ENCODE results near the gene FAM193B.

FAM193B gene

DNA sequence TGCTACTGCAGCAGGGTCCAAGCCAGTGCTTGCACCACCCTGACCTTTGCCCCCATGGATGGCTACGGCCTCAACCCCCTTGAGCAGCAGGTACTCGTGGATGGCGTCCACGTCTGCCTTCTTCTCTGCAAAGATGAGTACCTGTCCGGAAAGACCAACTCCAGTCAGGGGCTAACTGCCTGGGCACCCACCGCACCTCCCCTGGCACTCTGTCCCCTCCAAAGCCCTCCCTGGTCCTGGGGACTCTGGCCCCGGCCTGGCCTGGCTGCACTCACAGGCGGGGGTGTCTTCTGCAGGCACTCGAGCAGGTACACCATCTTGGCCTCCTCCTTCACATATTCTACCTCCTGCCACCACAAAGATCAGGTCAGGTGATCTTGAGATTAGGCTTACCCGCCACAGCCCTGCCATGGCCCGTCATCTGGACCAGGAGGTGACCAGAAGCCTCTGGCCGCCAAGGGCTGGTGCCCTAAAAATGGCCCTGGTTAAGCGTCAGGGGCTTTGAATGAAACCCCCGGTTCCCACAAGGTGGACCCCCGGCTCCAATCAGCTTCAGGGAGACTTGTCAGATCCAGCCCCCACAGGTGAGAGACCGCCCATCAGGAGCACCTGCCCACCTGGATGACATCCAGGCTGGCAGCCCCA lies 41.5 kb downstream of the FAM193B start:
- DNase-seq, result no peak

DNA sequence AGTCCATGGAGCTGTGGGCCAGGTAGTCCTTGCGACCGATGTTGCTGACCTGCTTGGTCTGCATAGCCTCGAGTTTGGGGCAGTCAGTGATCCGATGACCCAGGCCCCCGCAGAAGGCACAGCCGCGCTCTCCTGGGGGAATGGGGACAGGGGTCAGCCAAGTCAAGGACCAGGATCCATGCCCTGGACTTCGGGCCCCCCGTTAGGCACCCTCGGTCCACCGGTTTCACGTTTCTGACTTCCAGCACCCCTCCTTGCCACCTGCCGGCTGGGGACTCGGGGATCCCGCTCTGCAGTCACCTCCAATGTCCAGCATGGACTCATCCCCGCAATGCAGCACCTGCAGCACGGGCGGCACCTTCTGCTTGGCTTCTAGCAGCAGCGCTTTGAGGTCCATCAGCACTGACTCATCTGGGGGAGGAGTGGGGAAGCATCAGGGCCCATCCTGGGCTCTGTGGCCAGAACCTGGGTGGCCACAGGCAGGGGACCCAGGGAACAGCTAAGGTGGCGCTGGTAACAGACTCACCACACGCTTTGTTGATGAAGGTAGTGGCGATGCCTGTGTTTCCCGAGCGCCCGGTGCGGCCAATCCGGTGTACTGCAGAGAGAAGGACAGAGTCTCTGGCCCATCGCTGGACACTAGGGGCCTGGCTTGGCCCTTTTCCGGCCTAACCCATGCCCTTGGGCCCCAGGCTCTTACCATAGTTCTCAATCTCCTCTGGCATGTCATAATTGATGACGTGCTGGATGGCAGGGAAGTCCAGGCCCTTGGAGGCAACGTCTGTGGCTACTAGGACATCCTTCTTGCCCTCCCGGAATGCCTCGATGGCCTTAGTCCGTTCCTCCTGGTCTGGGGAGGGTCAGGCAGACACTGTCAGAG lies 42.3 kb downstream of the FAM193B start:
- DNase-seq, result no peak

DNA sequence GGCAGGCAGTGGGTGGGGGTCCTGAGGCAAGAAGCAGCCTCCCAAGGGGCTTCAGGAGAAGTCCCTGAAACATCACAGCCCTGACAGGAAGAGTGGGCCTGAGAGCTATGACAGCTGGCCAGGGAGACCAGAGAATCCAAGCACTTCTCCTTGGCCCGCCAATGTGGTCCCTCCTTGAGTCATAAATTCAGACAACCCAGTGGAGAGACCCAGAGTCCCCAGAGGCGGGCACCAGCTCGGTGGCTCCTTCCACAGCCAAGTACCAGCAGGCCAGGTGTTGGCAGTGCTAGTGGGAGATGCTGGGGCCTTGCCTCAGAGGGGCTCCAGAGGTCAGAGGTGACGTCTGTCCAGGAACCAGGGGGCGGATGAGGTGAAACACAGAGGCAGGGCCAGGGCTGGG lies 43.2 kb downstream of the FAM193B start:
- DNase-seq, result peak; percentile 18

- peak; percentile 78 for DNase-seq
These were observed 43.8 kb downstream of the FAM193B start for GRCh38 chr5:177510567-177511053.

GRCh38 chr5:177509991-177510566 lies 44.3 kb downstream of the FAM193B start:
- DNase-seq, result peak; percentile 33

DNA sequence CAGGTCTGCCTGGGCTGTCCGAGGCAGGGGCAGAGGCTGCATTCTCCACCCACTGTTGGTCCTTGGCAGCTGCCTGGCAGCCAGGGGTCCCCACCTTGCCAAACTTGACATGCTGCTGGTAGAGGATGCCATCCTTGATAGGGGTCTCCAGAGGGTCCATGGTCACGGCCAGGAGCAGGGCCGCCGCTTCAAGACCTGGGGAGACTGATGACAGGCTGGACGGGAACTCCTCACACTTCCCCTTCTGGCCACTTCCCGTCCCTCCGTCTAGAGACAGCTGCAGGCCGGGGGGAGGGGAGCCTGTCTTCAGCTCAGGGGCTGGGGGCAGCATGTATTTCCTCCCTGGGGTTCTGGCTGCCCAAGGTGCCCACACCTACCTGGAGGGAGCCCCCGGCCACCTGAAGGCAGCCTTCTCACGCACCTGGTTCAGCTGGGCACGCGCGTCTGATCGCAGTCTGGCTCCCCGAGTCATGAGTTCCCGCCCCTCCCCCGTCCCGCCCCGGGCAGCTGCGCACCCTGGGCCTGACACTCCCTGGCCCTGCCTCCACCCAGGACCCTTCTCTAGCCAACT lies 44.9 kb downstream of the FAM193B start, which contains the start of gene DOK3:
Gene DOK3 (minus strand): TSS at position 446 of the 571 bp plus-strand sequence. CDS start 286 bp downstream, at position 160.
- DNase-seq, result peak; percentile 55

- no peak for DNase-seq
These were observed 45.5 kb downstream of the FAM193B start for GRCh38 chr5:177508837-177509236.

- DNase-seq, result no peak
These were observed 46.1 kb downstream of the FAM193B start for GRCh38 chr5:177508221-177508611.

- no peak for DNase-seq
These were observed 46.7 kb downstream of the FAM193B start for GRCh38 chr5:177507596-177508220.

- no peak for DNase-seq
These were observed 47.2 kb downstream of the FAM193B start for GRCh38 chr5:177507165-177507564.

GRCh38 chr5:177505075-177505474 lies 49.3 kb downstream of the FAM193B start:
- no peak for DNase-seq

DNA sequence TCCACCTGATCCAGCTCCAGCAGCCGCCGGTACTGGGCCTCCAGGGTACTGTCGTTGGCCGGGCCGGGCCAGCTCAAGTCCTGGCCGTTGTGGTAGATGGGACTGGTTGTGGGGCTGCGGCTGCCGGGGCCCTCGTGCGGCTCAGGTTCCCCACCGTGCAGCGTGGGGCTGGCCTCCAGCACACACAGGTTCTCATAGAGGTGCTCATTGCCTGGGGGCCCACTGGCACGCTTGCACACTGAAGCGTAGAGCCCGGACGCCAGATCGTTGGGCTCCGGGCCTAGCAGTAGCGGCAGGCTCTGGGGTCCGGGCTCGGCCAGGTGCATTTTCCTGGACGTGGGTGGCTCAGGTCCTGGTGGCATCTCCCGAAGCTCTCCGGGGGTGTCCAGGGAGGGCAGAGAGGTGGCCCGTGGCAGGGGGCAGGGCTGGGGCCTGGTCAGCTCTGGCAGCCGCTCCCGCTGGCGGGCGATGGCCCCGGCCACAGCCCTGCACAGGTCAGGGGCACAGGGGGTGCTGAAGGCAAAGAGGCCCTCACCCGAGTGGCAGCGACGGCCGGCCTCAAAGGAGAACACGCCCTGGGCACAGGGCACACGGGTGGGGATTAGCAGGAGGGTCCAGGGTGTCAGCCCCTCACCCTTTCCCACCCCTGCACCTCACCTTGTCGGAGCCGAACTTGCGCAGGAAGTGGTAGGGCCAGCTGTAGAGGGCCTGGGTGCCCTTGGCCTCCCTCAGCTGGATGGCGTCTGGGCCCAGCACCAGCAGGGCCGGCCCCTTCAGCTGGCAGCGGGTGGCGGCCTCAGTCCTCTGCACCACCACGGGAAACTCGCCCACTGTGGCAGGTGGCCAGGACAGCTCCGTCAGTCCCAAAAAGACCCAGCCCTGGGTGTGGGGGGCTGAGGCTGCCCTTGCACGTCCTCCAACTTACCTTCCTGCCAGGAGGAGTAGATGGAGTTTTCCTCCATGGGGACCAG lies 50.0 kb downstream of the FAM193B start:
- no peak for DNase-seq

GRCh38 chr5:177503351-177504085 lies 50.8 kb downstream of the FAM193B start:
- no peak for DNase-seq

DNA sequence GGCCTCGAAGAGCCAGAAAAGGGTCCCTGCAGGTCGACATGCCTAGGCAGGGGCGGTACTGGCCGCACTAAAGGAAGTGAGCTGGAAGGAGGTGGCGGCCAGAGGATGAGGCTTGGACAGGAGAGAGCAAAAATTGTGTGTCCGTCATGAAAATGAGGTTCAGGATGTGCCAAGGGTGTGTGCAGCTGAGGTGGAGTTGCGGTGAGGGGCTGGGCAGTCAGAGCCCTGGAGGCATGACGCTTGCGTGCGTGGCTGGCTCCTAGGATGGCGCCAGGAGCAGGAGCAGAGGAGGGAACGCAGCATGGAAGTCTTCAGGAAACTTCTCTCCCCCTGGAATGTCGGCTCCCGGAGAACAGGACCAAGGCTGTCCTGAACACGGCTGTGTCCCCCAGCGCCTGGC lies 51.5 kb downstream of the FAM193B start:
- DNase-seq, result no peak

DNA sequence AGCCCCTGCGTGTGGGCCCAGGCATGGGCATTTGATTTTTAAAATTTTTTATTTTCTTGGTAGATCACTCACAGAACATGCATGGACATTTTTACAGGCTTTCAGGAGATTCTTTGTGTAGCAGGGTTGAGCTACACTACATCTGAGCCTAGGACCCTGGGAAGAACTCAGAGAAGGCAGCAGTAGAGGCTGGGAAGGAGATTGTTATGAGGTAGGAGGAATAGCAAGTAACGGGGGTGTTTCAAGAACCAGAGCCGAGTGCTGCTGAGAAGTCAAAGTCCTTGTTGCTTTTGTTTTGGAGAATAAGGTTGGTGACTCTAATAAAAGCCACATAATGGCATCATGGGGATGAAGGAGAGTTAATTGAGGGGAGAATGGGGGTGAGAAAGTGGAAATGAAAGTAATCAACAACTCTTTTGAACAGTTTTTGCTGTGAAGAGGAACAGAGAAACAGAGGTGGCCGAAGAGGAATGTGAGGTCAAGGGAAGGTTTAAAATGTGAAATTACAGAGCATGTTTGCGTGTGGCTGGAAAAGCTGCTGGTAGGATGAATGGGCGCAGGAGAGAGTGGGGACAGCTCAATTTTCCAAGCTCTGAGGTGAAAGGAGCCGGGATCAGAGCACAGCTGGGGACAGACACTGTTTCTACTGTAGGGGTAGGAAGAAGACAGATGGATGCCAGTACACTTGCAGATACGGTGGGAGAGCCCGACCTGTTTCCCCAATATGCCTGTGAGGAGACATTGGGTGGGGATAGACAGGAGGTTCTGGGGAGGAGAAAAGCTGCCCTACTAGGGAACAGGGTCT lies 52.3 kb downstream of the FAM193B start:
- DNase-seq, result no peak

DNA sequence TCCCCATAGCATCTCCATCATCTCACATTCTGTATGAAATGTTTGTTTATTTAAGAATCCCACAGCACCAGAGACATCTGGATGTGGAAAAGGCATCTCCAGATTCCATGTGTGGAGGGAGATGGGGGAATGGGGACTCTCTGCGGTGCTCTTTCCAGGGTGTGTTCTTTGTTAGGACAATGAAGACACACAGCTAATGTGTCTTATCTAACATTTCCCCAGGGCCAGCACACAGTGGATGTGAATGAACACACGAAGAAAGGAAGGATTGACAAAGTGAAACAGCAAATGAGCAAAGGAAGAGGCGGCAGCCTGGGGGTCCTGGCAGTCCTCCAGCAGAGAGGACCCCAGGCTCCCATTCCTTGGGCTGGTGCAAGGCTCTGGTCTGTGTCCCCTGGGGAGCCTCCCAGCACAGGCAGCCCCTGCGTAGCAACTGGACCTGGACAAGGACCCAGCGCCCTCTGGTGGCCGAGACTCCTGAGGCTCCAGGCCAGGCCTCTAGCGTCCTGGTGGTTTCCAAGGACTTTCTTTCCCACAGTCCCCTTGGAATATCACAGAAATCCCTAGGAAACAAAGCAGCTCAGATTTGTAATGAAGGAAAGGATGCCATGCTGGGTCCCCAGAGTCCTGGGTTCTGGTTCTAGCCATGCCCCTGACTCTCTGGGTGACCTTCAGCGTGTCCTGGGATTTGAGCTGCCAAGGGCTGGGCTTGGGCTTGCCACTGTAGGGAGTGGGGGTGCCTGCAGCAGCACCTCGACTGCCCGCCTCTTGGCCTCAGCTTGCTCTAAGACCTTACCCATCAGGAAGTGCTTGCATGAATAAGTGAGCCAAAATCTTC lies 53.5 kb downstream of the FAM193B start:
- peak; percentile 80 for DNase-seq

- DNase-seq, result no peak
These were observed 54.5 kb downstream of the FAM193B start for GRCh38 chr5:177499842-177500241.

GRCh38 chr5:177498013-177498787 lies 56.2 kb downstream of the FAM193B start:
- no peak for DNase-seq
